RCC 7860 (cell line): ENCODE data around the gene ADD1.

Experiments
- DNase-seq: peaks from one replicate; pipeline ENCODE4 v3.0.0-alpha.2; 2015; ENCODE audit warnings: low spot score
- FAIRE-seq: peaks from 2 replicates; lab custom pipeline; 2012; peaks lifted over from hg19 to GRCh38; lab: Jason Lieb, UNC

ADD1 gene

DNA sequence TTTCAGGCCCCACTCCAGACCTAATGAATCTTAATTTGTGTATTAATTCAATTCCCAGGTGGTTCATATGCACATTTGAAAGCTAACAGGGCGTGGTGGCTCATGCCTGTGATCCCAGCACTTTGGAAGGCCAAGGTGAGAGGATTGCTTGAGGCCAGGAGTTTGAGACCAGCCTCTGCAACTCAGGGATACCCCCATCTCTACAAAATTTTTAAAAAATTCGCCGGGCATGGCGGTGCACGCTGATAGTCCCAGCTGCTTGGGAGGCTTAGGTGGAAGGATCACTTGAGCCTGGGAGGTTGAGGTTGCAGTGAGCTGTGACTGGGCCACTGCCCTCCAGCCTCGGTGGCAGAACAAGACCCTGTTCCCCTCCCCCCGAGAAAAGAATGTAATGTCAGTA is 31.2 kb downstream of the ADD1 start:
- FAIRE-seq (no peak), DNase-seq (no peak)

DNA sequence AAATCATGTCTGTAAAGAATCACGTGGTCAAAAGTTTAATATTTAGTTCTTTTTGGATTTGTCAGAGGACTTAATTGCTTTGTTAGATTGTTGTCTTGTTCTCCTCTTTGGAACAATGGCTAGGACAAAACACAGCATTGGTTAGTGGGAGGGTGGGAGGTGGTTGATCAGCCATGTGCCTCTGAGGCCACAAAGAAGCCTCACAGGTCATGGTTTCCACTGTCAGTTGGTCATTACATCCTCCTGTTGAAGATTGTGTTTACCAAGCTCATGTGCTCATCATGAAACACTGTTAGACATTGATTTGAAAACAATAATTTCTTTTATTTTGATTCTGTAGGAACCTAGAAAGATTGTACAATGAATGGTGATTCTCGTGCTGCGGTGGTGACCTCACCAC is 31.9 kb downstream of the ADD1 start:
- FAIRE-seq (no peak), DNase-seq (no peak)

DNA sequence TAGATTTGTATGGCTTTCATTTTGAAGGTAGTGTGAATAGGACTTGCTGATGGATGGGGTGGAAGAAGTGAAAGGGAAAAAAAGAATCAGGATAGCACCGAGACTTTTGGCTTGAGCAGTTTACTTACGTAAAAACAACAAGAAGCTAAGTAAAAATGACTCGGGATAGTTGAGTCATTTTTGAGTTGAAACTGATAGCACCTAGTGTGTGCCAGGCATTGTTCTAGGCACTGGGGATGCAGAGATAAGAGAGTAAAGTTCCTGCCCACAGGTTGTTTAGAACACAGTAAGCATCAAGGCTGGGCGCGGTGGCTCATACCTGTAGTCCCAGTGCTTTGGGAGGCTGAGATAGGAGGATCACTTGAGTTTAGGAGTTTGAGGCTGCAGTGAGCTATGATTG is 34.7 kb downstream of the ADD1 start:
- no peak for FAIRE-seq
- DNase-seq: no peak

DNA sequence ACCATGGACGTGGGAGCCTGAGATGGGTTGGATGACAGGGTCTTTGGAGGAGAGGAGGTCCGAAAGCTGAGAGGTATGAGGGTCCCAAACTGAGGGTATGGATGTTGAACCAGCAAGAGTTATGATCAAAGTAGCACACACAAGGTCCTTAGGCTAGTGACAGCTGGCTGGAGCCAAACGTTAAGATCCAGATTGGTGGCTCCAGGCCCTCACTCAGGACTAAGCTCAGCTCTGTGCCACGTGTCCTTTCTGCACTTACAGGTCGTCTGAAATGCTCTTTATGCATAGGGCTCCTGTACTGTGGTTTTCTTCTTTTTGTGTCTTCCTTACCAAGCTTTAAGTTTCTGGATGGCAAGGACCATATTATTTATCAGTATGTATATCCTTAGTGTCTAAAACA is 35.4 kb downstream of the ADD1 start:
- FAIRE-seq: no peak
- DNase-seq: no peak

DNA sequence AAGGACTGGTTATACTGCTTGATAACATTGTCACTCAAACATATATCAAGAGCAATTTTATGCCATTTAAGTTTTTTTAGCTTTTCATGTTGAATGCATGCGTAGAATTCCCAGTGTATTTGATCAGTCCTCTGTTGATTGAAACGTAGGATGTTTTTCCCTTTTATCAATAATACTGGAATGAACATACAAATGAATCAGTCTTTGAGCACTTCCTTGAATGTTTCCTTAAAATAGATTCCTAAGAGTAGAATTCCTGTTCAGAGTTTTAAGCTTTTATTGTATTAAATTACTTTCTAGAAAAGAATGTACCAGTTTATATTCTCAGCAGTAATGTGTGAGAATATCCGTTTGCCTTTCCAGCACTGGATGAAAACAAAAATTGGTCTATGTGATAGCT is 37.8 kb downstream of the ADD1 start:
- FAIRE-seq: no peak
- no peak for DNase-seq

DNA sequence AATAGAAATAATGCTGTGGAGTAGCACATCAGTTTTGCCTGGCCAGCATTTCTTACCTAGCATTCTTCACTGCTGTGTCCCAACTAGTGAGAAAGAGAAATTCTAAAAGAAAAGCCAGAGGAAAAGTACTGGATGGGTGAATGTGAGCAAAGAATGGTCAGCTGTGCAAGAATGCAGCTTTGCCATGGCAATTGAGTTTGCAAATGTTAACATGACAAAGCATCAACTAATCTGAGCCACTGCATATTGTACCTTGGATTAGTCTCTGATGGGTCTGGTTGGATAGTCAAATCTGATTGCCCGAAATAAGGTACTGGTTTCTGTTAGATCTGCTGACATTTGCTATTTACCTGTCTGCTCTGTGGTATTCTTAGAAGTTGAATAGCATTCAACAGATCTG is 38.7 kb downstream of the ADD1 start:
- FAIRE-seq (no peak), DNase-seq (no peak)

DNA sequence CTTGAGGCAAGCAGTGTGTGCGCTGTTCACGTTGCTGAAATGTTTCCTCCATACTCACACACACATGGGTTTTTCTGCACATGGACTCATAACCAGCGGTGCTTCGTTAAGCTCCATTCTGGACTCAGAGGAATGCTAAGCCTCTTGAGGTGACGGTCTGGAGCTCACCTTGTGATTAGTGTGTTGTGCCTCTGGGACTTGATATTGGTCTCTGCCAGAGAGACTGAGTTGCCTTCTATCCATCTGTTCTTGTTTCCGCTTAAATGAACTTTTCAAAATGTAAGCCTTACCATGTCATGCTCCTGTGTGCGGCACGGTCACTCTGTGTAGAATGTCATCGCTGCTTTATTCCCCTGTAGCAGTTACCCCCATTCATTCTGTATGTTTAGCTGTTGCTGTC is 42.5 kb downstream of the ADD1 start:
- FAIRE-seq: no peak
- DNase-seq: no peak

DNA sequence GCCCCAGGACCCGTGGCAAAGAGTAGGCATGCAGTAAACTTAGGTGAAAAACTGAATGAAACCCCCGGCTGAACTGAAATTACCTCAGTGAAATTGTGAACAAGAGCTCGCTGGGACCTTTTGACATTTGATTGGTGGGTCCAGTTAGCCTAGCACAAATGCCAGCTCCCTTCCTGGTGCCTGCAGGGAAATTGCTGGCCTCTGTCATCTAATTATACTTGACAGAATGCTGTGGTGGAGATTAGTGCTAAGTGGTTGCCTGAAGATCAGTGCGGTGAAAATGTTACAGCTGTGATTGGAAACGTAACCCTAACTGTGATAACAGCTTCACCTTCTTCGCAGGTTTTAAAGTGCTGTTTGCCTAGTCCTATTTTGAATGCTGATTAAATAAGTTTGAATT is 43.0 kb downstream of the ADD1 start:
- DNase-seq (no peak), FAIRE-seq (no peak)

DNA sequence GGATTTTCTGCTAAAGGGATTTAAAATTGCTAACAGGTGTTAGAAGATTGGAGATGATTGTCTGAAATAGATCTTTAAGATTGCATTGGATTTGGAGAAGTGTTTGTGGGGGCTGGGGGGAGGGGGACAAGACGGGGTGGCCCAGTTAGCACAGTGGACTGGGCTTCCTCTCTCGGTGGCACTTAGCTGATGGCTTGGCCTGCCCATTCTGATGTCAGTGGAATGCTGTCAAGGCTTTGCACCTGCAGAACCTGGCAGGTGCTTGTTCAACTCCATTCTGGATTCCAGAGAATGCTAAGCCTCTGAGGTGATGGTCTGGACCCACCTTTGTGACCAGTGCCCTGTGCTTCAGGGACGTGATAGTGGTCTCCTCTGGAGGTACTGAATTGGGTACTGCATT is 43.7 kb downstream of the ADD1 start:
- DNase-seq: no peak

DNA sequence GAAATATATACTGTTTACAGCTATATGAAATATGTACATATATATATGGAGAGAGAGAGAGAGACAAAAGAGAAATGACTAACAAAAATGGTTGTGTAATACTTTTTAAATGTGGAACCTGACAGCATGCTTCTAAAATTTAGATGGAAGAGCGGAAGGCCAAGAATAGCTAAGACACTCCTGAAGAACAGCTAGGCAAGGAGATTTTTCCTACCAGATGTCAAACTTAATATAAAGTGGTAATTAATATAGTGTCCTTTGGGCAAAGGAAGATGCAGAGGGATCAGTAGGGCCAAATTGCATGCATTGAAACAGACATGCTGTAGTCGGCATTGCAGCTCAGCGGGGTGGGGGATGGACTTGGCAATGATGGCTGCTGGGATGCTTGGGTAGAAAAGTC is 45.2 kb downstream of the ADD1 start:
- DNase-seq: no peak

More for the DNA sequence above, 43.7 kb downstream of the ADD1 start:
- no peak for FAIRE-seq

DNA sequence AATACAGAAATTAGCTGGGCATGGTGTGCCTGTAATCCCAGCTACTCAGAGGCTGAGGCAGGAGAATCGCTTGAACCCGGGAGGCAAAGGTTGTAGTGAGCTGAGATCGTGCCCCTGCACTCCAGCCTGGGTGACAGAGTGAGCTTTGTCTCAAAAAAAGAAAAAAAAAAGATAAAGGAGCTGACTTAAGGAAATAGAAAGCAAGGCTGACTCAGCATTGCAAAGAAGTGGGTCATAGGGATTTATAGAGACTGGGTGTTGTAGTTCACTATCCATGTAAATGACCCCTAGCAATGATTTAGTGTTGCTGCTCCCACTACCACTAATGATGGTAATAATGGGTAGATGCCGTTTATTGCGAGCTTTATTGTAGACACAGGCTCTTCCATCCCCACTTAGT is 47.6 kb downstream of the ADD1 start:
- FAIRE-seq: no peak
- peak; percentile 30 for DNase-seq

More for the DNA sequence above, 45.2 kb downstream of the ADD1 start:
- FAIRE-seq: no peak

DNA sequence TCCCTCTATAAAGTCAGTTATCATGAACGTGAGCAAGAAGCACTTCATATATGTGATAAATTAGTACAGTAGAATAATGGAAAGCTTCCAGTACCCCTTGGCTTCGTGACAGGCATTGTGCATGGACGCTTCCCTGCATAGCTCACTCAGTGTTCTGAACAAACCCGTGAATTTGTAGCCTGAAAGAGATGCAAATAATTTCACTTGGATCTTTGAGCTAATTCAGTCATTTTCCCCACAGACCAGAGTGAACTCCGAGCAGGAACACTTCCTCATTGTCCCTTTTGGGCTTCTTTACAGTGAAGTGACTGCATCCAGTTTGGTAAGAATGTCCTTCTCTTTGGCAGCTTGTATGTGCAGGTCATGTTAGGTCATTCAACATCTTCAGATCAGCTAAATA is 50.1 kb downstream of the ADD1 start:
- FAIRE-seq (no peak), DNase-seq (no peak)

DNA sequence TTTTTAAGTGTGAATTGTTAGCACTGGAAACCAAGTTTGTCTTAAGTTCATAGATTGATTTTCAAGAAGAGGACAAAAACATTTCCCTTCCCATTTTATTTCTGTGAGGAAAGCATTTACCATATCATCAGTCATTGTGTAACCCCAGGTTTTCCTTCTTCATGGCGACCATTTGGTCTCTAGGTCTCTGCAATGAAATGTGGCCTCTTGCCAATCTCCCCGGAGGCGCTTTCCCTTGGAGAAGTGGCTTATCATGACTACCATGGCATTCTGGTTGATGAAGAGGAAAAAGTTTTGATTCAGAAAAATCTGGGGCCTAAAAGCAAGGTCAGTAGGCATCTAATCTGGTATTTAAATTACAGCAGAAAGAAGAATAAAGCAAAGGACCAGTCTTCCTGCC is 54.4 kb downstream of the ADD1 start:
- FAIRE-seq (no peak), DNase-seq (no peak)

DNA sequence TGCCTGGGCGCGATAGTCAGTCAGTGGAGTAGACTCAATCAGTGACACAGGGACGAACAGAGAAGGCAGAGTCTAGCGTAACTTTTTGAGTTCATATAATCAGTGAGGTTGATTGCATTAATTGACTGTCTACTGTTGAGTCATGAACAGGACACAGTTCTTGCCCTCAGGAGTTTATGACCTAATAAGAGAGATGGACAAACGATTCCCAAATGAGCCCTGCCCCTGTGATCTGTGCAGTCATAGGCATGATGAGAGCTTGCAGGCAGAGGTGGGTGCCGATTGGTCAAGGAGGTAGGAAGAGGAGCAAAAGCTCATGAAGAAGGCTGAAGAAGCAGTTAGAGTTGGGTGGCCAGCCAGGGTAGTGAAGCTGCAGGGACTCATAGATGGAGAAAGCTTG is 57.1 kb downstream of the ADD1 start:
- DNase-seq (no peak), FAIRE-seq (no peak)

DNA sequence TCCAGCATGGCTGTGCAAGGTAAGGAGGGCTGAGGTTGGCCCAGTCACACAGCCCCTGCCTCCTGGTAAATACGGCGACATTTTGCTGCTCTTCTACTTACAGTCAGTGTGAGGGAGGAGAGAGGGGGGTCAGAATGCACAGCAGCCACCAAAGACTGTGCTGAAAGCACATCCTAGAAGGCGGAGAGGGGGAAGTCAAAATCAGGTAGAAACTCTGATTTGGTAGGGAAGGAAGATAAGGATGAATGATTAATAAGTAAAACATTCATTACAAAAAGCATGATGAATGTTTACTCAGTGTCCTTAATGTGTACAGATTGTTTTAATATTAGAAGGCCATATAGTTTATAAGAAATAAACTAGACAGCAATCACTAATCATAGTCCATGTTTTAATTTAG is 57.5 kb downstream of the ADD1 start:
- DNase-seq (no peak), FAIRE-seq (no peak)

DNA sequence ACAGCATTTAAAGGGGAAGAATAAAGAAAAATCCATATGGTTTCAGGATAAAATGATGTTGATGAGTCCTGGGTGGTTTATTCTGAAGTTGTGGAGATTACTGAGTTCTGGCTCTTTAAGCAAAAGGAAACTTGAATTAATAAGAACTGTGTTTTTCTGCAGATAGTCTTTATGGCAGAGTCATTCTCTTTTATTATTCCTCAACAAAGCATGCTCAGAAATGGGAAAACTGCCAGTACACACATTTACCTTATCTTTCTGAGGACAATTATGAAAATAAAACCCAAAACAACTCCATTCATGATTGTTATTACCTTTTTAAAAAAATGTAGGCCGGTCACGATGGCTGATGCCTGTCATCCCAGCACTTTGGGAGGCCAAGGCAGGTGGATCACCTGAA is 58.5 kb downstream of the ADD1 start:
- FAIRE-seq (no peak), DNase-seq (no peak)

DNA sequence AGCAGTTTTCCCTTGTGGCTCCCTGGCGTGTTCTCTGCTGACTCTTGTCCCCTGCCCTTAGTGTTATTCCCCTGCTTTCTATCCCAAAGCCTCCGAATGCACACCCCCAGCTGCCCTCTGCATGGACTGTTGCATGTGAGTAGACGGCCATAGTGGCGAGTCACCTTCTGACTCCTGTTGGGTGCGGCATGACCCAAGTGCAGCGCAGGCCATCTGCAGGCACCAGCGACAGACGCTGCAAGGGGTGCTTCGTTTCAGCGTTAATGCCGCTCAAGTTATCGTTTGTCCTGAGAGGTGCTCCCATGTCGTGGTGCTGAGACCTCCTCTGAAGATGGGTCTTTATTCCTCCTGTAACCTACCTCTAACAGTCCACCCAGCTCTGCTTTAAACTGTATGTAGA is 61.9 kb downstream of the ADD1 start:
- FAIRE-seq: no peak
- DNase-seq: no peak

DNA sequence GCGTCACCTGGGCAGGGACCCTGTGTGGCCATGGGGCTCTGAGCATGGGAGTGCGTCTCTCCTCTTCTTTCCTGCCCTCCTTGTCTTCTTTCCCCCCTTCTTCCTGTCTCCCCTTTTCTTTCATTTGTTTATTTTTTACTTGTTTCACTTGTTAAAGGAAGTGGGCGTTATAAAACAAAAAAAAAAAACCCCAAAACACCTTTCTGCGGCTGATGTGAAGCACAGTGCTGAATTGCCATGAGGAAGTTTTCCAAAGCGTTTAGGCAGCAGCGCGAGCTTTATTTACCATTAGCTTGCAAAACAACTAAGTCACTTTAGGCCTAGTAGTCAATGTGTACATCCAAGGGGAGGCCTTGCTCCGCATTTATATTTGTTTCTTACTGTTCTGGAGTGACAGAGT is 62.6 kb downstream of the ADD1 start:
- FAIRE-seq: no peak

DNA sequence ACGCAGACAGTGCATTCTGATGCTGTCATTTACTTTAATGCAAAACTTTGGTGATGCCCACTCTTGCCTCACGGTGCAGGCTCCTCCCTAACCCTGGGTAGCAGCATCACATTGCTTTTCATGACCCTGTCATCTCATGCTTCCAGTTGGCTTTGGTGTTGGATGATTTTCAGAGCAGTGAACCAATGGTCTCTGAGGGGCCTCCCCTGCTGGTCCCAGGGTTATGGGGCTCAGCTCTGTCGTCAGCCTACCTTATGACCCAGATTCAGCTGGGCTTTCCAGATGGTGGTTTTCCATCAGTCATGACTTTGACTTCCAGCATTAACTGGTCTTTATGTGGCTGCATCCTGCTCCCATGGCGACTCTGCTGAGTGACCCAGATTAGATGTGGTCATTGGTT is 63.6 kb downstream of the ADD1 start:
- FAIRE-seq (no peak), DNase-seq (no peak)

More for the DNA sequence above, 62.6 kb downstream of the ADD1 start:
- no peak for DNase-seq

DNA sequence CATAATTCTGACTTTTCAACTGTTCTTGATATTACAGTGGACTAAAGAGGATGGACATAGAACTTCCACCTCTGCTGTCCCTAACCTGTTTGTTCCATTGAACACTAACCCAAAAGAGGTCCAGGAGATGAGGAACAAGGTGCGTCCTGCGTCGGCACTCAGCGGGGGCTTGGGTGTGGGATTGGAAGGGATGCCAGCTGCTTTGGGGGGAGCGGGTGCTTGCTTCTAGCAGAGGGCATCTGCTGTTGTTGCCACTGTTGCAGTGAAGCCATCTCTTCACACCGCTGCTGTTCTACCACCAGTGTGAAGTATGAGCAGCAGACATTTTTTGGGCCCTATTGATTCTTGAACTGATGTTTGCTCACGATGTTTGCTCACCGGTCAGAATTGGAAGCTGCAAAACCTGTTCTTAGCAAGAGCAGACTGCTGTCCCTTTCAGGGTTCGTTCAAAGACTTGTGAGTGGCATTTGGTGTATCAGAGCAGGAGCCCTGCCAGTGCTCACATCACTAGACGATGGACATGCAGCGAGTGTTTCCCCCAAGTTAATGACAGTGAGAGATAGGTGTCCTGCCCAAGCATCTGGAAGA is 64.2 kb downstream of the ADD1 start:
- FAIRE-seq (no peak), DNase-seq (no peak)

DNA sequence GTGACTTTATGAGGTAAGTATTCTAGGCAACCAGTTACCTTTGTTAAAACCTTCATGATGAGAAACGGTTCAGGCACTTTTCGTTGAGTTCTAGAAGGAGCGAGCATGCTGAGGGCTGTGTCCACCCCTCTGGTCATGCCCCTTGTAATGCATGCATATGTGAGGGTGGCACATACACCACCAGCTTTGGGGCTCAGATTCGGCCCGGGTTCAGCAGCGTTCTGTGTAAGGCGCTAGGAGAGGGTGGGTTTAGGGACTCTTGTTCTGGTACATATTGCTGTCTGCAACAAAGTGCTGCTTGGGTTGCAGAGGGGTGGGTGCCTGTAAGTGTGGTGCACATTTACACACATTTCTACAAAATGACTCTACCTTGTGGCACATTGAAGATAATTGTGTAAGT is 65.0 kb downstream of the ADD1 start:
- FAIRE-seq (no peak), DNase-seq (no peak)

DNA sequence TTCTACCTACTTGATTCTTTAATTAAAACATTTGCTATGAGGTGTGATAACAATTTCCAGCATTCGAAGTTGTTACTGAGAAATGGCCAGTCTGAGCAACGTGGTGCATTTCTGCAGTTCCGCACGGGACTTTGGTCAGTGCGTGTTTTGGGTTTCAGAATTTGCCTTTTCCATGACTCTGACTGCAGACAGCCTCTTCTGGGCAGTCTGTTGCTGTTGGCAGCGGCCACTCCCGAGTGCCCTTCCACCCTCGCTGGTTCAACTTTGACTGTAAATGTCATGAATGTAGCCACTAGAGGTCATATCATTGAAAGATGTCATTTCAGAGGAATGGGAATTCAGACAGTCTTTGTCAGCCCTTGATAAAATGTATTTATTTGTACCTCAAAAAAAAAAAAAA is 65.9 kb downstream of the ADD1 start:
- DNase-seq (no peak), FAIRE-seq (no peak)

DNA sequence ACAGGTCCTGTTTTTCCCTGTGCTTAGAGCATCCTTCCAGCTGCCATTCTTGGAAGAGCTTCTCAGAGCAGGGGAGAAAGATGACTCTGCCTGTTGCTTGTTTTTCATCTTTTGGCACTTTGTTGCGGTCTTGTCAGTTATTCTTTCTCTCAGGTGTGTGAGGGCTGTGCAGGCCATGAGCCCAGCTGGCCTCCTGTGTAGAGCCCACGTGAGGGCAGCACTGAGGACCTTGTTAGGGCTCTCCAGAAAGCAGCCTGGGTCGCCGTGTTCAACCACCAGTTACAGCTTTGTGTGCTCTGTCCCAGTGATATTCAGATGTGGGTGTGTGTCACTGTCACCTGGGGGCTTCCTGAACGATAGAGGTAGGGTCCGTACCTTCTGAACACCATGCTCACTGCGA is 66.8 kb downstream of the ADD1 start:
- FAIRE-seq: no peak
- DNase-seq: no peak

DNA sequence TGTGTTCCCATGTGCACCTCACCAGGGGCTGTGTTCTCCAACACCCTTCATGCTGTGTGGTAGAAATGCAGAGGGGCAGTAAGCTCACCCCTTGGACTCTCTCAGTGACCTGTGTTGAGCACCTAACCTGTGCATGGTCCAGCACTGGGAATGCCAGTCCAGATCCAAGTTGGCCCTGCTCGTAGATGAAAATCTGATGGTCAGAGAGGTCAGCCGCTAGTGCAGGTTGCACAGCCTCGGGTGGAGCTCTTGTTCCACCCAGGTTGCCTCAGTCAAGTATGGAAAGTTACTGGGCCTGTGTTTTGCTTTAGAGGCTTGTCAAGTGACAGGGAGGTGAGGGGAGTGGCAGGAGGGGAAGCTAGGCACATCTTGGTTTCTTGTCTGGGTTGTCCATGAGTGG is 68.2 kb downstream of the ADD1 start:
- DNase-seq (no peak), FAIRE-seq (no peak)
